ELF-1 (cell line): ENCODE results near the gene BMP8B.
A peak's percentile ranks its signal among the peaks of the same experiment; 100 is the strongest.

Experiments used
- DNase-seq: peaks from one replicate; pipeline ENCODE4 v3.0.0-alpha.2; 2016; ENCODE audit warnings: low read depth, low spot score

BMP8B gene

GRCh38 chr1:39726600-39726999 lies 62.1 kb downstream of the BMP8B start:
- DNase-seq: no peak

- no peak for DNase-seq
Measured at GRCh38 chr1:39722495-39722894, 66.2 kb downstream of the BMP8B start.

- no peak for DNase-seq
Measured at GRCh38 chr1:39721664-39722063, 67.0 kb downstream of the BMP8B start.

- no peak for DNase-seq
Measured at GRCh38 chr1:39720094-39720999, 68.3 kb downstream of the BMP8B start.

- no peak for DNase-seq
Measured at GRCh38 chr1:39717809-39718208, 70.9 kb downstream of the BMP8B start.

- no peak for DNase-seq
Measured at GRCh38 chr1:39713557-39713956, 75.1 kb downstream of the BMP8B start.

- DNase-seq: peak; percentile 89
Measured at GRCh38 chr1:39711966-39712340, 76.7 kb downstream of the BMP8B start.

GRCh38 chr1:39711104-39711965 lies 77.3 kb downstream of the BMP8B start:
- peak; percentile 71 for DNase-seq

- DNase-seq: no peak
Measured at GRCh38 chr1:39707506-39707905, 81.2 kb downstream of the BMP8B start.
